ENCODE measurements around the gene EVA1A. TPM values are rescaled to one million over a fixed set of nuclear protein-coding genes. Genes with fewer than 3 reads are reported as not detected.

Gene EVA1A
- total RNA-seq, 1 donor from 2014 or later = 19.0 TPM

GRCh38 chr2:75589391-75590105, 28.8 kb upstream of the EVA1A start:
- Mint-ChIP-seq H3K27me3 (ENCODE audit: low read depth, unreplicated experiment) (no peaks in the 10 kb centered on the region), H3K4me1 (ENCODE audit: low read depth, unreplicated experiment) (peaks cover 10% of the 10 kb centered on the region), H3K27ac (ENCODE audit: unreplicated experiment) (no peak overlapping the region), H3K36me3 (ENCODE audit: low read depth, unreplicated experiment) (no peaks in the 10 kb centered on the region), H3K9me3 (ENCODE audit: unreplicated experiment) (no peaks in the 10 kb centered on the region), H3K4me3 (ENCODE audit: unreplicated experiment) (no peak overlapping the region)
- Histone ChIP-seq H2AFZ (ENCODE audit: low read depth, low read length) (no peak overlapping the region), H3K9me3 (ENCODE audit: insufficient read depth, low read depth, low read length) (no peaks in the 10 kb centered on the region), H3K4me2 (ENCODE audit: low read length) (peak overlapping the region; percentile 0), H3K27ac (ENCODE audit: low read depth, low read length) (peak overlapping the region; percentile 26), H3K4me1 (ENCODE audit: insufficient read depth, low read length) (peaks cover 35% of the 10 kb centered on the region), H4K20me1 (ENCODE audit: insufficient read depth, low read length) (no peaks in the 10 kb centered on the region), H3K9ac (ENCODE audit: low read length) (no peak overlapping the region), H3K27me3 (ENCODE audit: insufficient read depth, low read length) (no peaks in the 10 kb centered on the region), H3K79me2 (ENCODE audit: insufficient read depth, low read length) (no peaks in the 10 kb centered on the region), H3K4me3 (ENCODE audit: insufficient read depth, low read depth, low read length) (no peak overlapping the region), H3K36me3 (ENCODE audit: insufficient read depth, low read length) (no peaks in the 10 kb centered on the region)
- DNase-seq (ENCODE audit: low read depth) (peak; percentile 53), FAIRE-seq (peak; percentile 54)
- TF ChIP-seq CTCF (IDR thresholded peaks at IDR 0.05; ENCODE audit: insufficient read depth, low read depth, low read length) (no peak), EZH2 (IDR thresholded peaks at IDR 0.05; ENCODE audit: insufficient read depth, low read length) (no peak)

GRCh38 chr2:75587954-75588587, 27.3 kb upstream of the EVA1A start:
- Histone ChIP-seq H3K4me1 (ENCODE audit: insufficient read depth, low read length) (peaks cover 32% of the 10 kb centered on the region), H3K9me3 (ENCODE audit: insufficient read depth, low read depth, low read length) (no peaks in the 10 kb centered on the region), H3K9ac (ENCODE audit: low read length) (peak overlapping the region; percentile 55), H3K79me2 (ENCODE audit: insufficient read depth, low read length) (no peaks in the 10 kb centered on the region), H2AFZ (ENCODE audit: low read depth, low read length) (peak overlapping the region; percentile 23), H3K4me3 (ENCODE audit: insufficient read depth, low read depth, low read length) (peak overlapping the region; percentile 11), H3K4me2 (ENCODE audit: low read length) (peak overlapping the region; percentile 70), H3K36me3 (ENCODE audit: insufficient read depth, low read length) (no peaks in the 10 kb centered on the region), H3K27me3 (ENCODE audit: insufficient read depth, low read length) (no peaks in the 10 kb centered on the region), H3K27ac (ENCODE audit: low read depth, low read length) (peak overlapping the region; percentile 85), H4K20me1 (ENCODE audit: insufficient read depth, low read length) (no peaks in the 10 kb centered on the region)
- Mint-ChIP-seq H3K36me3 (ENCODE audit: low read depth, unreplicated experiment) (no peaks in the 10 kb centered on the region), H3K9me3 (ENCODE audit: unreplicated experiment) (no peaks in the 10 kb centered on the region), H3K4me1 (ENCODE audit: low read depth, unreplicated experiment) (peaks cover 7% of the 10 kb centered on the region), H3K27ac (ENCODE audit: unreplicated experiment) (no peak overlapping the region), H3K4me3 (ENCODE audit: unreplicated experiment) (no peak overlapping the region), H3K27me3 (ENCODE audit: low read depth, unreplicated experiment) (no peaks in the 10 kb centered on the region)
- FAIRE-seq (peak; percentile 91), DNase-seq (ENCODE audit: low read depth) (peak; percentile 95)
- TF ChIP-seq CTCF (IDR thresholded peaks at IDR 0.05; ENCODE audit: insufficient read depth, low read depth, low read length) = no peak
- no peak for TF ChIP-seq EZH2 (IDR thresholded peaks at IDR 0.05; ENCODE audit: insufficient read depth, low read length)

GRCh38 chr2:75586971-75587370, 26.2 kb upstream of the EVA1A start:
- Mint-ChIP-seq H3K27ac (ENCODE audit: unreplicated experiment) (no peak overlapping the region), H3K36me3 (ENCODE audit: low read depth, unreplicated experiment) (no peaks in the 10 kb centered on the region), H3K4me3 (ENCODE audit: unreplicated experiment) (no peak overlapping the region), H3K4me1 (ENCODE audit: low read depth, unreplicated experiment) (peaks cover 5% of the 10 kb centered on the region), H3K9me3 (ENCODE audit: unreplicated experiment) (no peaks in the 10 kb centered on the region), H3K27me3 (ENCODE audit: low read depth, unreplicated experiment) (no peaks in the 10 kb centered on the region)
- Histone ChIP-seq H3K27me3 (ENCODE audit: insufficient read depth, low read length) (no peaks in the 10 kb centered on the region), H3K9ac (ENCODE audit: low read length) (no peak overlapping the region), H2AFZ (ENCODE audit: low read depth, low read length) (no peak overlapping the region), H3K4me1 (ENCODE audit: insufficient read depth, low read length) (peaks cover 22% of the 10 kb centered on the region), H3K36me3 (ENCODE audit: insufficient read depth, low read length) (no peaks in the 10 kb centered on the region), H3K27ac (ENCODE audit: low read depth, low read length) (no peak overlapping the region), H3K79me2 (ENCODE audit: insufficient read depth, low read length) (no peaks in the 10 kb centered on the region), H4K20me1 (ENCODE audit: insufficient read depth, low read length) (no peaks in the 10 kb centered on the region), H3K9me3 (ENCODE audit: insufficient read depth, low read depth, low read length) (no peaks in the 10 kb centered on the region), H3K4me3 (ENCODE audit: insufficient read depth, low read depth, low read length) (no peak overlapping the region), H3K4me2 (ENCODE audit: low read length) (no peak overlapping the region)
- no peak for TF ChIP-seq CTCF (IDR thresholded peaks at IDR 0.05; ENCODE audit: insufficient read depth, low read depth, low read length)
- no peak for TF ChIP-seq EZH2 (IDR thresholded peaks at IDR 0.05; ENCODE audit: insufficient read depth, low read length)
- DNase-seq (ENCODE audit: low read depth) (no peak), FAIRE-seq (peak; percentile 34)
